Kidney (tissue), 14 donors: ENCODE data around the gene SH3TC2. TPM values are rescaled to one million over a fixed set of nuclear protein-coding genes. Genes with fewer than 3 reads are reported as not detected.

Source experiments
- DNase-seq, 5 donors: peaks; one replicate each; pipeline ENCODE4 v3.0.0-alpha.2; 2013 to 2020
- FAIRE-seq: peaks from 2 replicates; lab custom pipeline; 2012; peaks lifted over from hg19 to GRCh38; lab: Jason Lieb, UNC
- H3K27ac ChIP-seq, 2 donors: one replicate each; pipeline ENCODE4 v1.7.0; 2013; ENCODE audit warnings: low read depth in 2 of 2, low read length in 2 of 2, inconsistent platforms in 1 of 2
- H3K27me3 ChIP-seq: one replicate; pipeline ENCODE4 v1.7.1; 2013; ENCODE audit warnings: low read length, inconsistent platforms; ENCODE audit not compliant: control insufficient read depth, insufficient read depth
- H3K36me3 ChIP-seq, 3 donors: one replicate each; pipeline versions ENCODE4 v1.7.0 to v1.7.1; 2013; ENCODE audit warnings: low read length in 3 of 3, control low read depth in 1 of 3, inconsistent platforms in 1 of 3; ENCODE audit not compliant: insufficient read depth in 3 of 3, control insufficient read depth in 2 of 3
- H3K4me1 ChIP-seq, 3 donors: one replicate each; pipeline versions ENCODE4 v1.7.0 to v1.7.1; 2013; ENCODE audit warnings: low read length in 3 of 3, inconsistent platforms in 1 of 3, low read depth in 1 of 3; ENCODE audit not compliant: control insufficient read depth in 2 of 3, insufficient read depth in 2 of 3
- H3K4me3 ChIP-seq, 3 donors: one replicate each; pipeline versions ENCODE4 v1.7.0 to v1.8.1; 2013; ENCODE audit warnings: low read length in 3 of 3, control low read depth in 1 of 3, inconsistent platforms in 1 of 3
- H3K9ac ChIP-seq, 3 donors: one replicate each; pipeline versions ENCODE4 v1.7.0 to v1.7.1; 2013; ENCODE audit warnings: low read length in 3 of 3, control low read depth in 1 of 3, inconsistent platforms in 1 of 3
- H3K9me3 ChIP-seq, 3 donors: one replicate each; pipeline versions ENCODE4 v1.7.0 to v1.7.1; 2013; ENCODE audit warnings: low read length in 3 of 3, control low read depth in 1 of 3, inconsistent platforms in 1 of 3; ENCODE audit not compliant: control insufficient read depth in 2 of 3, insufficient read depth in 1 of 3
- intact Hi-C: fragments of 100-400 bp; cut with DNase I; formaldehyde crosslinking; loops from one replicate; pipeline ENCODE4 v1.11.1; 2022
- polyA plus RNA-seq: library from polyadenylated mRNA; stranded (reverse); fragments of 350-450 nt; fragmentation: Illumina TruSeq; extraction: RNeasy Lipid Tissue Mini Kit (QIAGEN cat#74804); gene quantifications from one replicate; pipeline ENCODE4 v1.2.3, GENCODE V29; 2014; ENCODE audit warnings: low read depth, low replicate concordance; ENCODE audit not compliant: insufficient read depth
- total RNA-seq: library from RNA; stranded (reverse); fragmentation: NEBNext Ultra II Directional; extraction: Animal tissue kit (Norgen Biotek cat#: 25700); gene quantifications from one replicate; pipeline ENCODE4 v1.2.1, GENCODE V29; 2021
- TF ChIP-seq, protein P1 (sequence below): IDR thresholded peaks from 3 replicates; pipeline ENCODE4 v1.5.1; 2012; ENCODE audit warnings: mild to moderate bottlenecking, moderate library complexity, borderline replicate concordance; ENCODE audit not compliant: insufficient read depth; ENCODE audit errors: extremely low read depth
- donor health status: control.
- donor health status: control.
- donor health status: control.
- donor health status: control.
- donor health status: control.
- donor health status: DM: yes; HTN: yes; CAD: no.
- donor health status: Normal renal cell carcinoma (clear cell type).

Gene SH3TC2
- total and polyA plus RNA-seq, 2 donors from 2014 or later = 0.17 to 1.3 TPM

DNA sequence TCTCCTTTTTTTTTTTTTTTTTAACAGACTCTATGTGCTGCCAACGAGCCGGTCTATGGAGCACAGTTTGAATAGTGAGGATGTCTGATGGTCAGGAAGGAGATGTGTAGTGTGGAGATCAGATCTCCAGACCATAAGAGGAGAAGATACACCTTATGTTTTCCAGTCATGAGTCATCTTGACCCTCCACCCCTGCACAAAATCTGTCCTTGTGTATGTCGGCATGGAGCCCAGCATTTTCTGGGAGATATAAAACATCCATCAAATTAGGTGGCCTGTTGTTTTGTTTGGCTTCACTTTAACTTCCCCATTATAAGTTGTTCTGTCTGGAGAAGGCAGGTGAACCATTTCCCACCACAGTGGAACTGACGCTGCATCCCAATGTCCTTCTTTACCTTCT is 19.2 kb downstream of the SH3TC2 start:
- no peak for FAIRE-seq
- TF ChIP-seq, protein P1, sequence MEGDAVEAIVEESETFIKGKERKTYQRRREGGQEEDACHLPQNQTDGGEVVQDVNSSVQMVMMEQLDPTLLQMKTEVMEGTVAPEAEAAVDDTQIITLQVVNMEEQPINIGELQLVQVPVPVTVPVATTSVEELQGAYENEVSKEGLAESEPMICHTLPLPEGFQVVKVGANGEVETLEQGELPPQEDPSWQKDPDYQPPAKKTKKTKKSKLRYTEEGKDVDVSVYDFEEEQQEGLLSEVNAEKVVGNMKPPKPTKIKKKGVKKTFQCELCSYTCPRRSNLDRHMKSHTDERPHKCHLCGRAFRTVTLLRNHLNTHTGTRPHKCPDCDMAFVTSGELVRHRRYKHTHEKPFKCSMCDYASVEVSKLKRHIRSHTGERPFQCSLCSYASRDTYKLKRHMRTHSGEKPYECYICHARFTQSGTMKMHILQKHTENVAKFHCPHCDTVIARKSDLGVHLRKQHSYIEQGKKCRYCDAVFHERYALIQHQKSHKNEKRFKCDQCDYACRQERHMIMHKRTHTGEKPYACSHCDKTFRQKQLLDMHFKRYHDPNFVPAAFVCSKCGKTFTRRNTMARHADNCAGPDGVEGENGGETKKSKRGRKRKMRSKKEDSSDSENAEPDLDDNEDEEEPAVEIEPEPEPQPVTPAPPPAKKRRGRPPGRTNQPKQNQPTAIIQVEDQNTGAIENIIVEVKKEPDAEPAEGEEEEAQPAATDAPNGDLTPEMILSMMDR = no peak
- intact Hi-C loops = no loop called here

DNA sequence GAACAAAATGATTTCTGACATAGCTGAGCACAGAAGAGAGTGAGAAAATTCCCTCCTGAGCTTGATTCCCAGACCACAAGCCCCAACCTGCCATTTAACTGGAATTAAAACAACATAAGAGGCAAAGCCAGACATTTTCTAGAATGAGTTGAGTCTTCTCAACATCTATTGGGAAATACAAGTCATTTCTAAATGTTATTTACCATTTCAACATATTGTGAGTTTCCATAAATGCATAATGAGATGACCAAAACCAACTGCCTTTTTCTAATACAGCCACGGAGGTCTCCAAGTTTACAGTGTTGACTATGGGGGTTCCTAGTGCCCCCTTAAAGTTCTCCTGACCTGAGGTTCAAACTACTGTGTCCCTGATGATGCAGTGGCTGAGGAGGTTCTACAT is 20.0 kb downstream of the SH3TC2 start:
- TF ChIP-seq, protein P1 = no peak
- H3K36me3 ChIP-seq = no peaks in the 10 kb centered on the region
- no peak overlapping the region for H3K9ac ChIP-seq
- H3K4me3 ChIP-seq = no peak overlapping the region
- no peaks in the 10 kb centered on the region for H3K9me3 ChIP-seq
- FAIRE-seq = no peak
- no peak for DNase-seq
- H3K27me3 ChIP-seq = no peaks in the 10 kb centered on the region
- H3K27ac ChIP-seq = no peak overlapping the region
- intact Hi-C loops = no loop called here
- H3K4me1 ChIP-seq = no peaks in the 10 kb centered on the region

More for the DNA sequence above, 19.2 kb downstream of the SH3TC2 start:
- Histone ChIP-seq H3K4me3 (no peak overlapping the region), H3K27ac (no peak overlapping the region), H3K4me1 (no peaks in the 10 kb centered on the region), H3K9ac (no peak overlapping the region), H3K9me3 (no peaks in the 10 kb centered on the region), H3K27me3 (no peaks in the 10 kb centered on the region), H3K36me3 (no peaks in the 10 kb centered on the region)
- DNase-seq = no peak

DNA sequence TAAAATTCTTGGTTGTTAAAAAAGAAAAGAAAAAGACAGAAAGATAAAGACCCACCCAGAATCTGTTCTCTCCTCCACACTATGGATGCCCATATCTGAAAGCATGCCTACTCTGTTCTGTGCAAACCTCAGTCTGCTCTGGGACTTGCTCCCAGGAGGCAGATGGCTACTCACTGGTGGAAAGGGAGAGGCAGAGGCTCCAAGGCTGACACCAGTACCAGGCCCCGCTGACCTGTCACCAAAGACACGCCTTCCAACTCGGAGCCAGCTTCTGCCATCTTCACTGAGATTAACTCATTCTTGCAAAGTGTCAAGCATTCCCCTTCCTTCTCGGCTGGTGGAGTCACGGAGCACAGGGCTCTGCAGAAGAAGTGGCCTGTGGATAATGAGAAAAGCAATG is 21.6 kb downstream of the SH3TC2 start:
- intact Hi-C loops = no loop called here
- DNase-seq (no peak), FAIRE-seq (no peak)
- no peaks in the 10 kb centered on the region for H3K9me3 ChIP-seq
- no peak overlapping the region for H3K9ac ChIP-seq
- H3K36me3 ChIP-seq = no peaks in the 10 kb centered on the region
- TF ChIP-seq, protein P1 = no peak
- H3K27me3 ChIP-seq = no peaks in the 10 kb centered on the region
- H3K27ac ChIP-seq = no peak overlapping the region
- H3K4me1 ChIP-seq = no peaks in the 10 kb centered on the region
- no peak overlapping the region for H3K4me3 ChIP-seq

DNA sequence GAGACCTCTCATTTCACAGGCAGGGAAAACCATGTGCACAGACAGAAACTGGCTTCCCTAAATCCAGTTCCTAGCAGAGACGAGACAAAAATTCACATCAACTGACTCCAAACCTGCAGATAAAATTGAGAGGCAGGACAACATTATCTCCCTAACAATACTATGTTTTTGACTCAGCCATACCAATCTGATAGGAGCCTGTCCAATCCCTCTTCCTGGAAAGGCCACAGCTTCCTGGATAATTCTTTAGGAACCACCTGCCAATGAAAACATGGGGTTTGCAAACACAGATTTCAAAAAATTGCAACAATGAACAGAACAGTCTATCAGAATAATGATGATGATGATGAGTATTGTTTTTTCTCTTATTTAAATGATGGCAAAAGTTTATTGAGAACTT is 22.4 kb downstream of the SH3TC2 start:
- Histone ChIP-seq H3K9me3 (no peaks in the 10 kb centered on the region), H3K4me1 (no peaks in the 10 kb centered on the region), H3K27me3 (no peaks in the 10 kb centered on the region), H3K4me3 (no peak overlapping the region), H3K27ac (no peak overlapping the region), H3K9ac (no peak overlapping the region), H3K36me3 (no peaks in the 10 kb centered on the region)
- TF ChIP-seq, protein P1 = no peak
- DNase-seq (no peak), FAIRE-seq (no peak)
- intact Hi-C loops = no loop called here
